Skeletal muscle tissue (tissue), 4 donors: ENCODE results near the gene LRRC57. TPM values are rescaled to one million over a fixed set of nuclear protein-coding genes. Genes with fewer than 3 reads are reported as not detected.
A peak's percentile ranks its signal among the peaks of the same experiment; 100 is the strongest.

ENCODE experiments used
- H3K27ac ChIP-seq: one replicate; pipeline ENCODE4 v1.7.0; 2013; ENCODE audit warnings: mild to moderate bottlenecking, low read depth, low read length, inconsistent platforms
- H3K27me3 ChIP-seq, 3 donors: one replicate each; pipeline ENCODE4 v1.7.0; 2013; ENCODE audit warnings: low read length in 3 of 3; ENCODE audit not compliant: control insufficient read depth in 3 of 3, insufficient read depth in 3 of 3
- H3K36me3 ChIP-seq, 3 donors: one replicate each; pipeline ENCODE4 v1.7.0; 2013; ENCODE audit warnings: low read length in 3 of 3; ENCODE audit not compliant: control insufficient read depth in 3 of 3, insufficient read depth in 3 of 3
- H3K4me1 ChIP-seq, 3 donors: one replicate each; pipeline ENCODE4 v1.7.0; 2013; ENCODE audit warnings: low read length in 3 of 3, mild to moderate bottlenecking in 3 of 3; ENCODE audit not compliant: control insufficient read depth in 3 of 3, insufficient read depth in 3 of 3
- H3K4me3 ChIP-seq, 3 donors: one replicate each; pipeline ENCODE4 v1.7.0; 2013; ENCODE audit warnings: low read length in 3 of 3
- H3K9ac ChIP-seq, 3 donors: one replicate each; pipeline ENCODE4 v1.7.0; 2013; ENCODE audit warnings: low read length in 3 of 3, mild to moderate bottlenecking in 3 of 3, moderate library complexity in 2 of 3, low read depth in 1 of 3
- H3K9me3 ChIP-seq, 3 donors: one replicate each; pipeline ENCODE4 v1.7.0; 2013; ENCODE audit warnings: low read length in 3 of 3; ENCODE audit not compliant: control insufficient read depth in 3 of 3
- total RNA-seq: library from RNA; depleted of rRNA; stranded (reverse); fragments of >200 nt; gene quantifications from one replicate; pipeline ENCODE4 v1.2.3, GENCODE V29; 2014
- donor health status: Osteomylitis.

Gene LRRC57
- total RNA-seq = 8.9 TPM

- peak within 1 kb of the TSS; percentile 91 to 99 (median 93) for H3K4me3 ChIP-seq
- H3K4me1 ChIP-seq = peaks cover 11 to 25% (median 13%) of the 10 kb centered on the region in 3 donors
- no peaks in the 10 kb centered on the region for H3K9me3 ChIP-seq
- peak within 1 kb of the TSS; percentile 94 to 99 (median 96) for H3K9ac ChIP-seq
- H3K27ac ChIP-seq = peak within 1 kb of the TSS; percentile 91
- peaks cover 17 to 27% (median 19%) of the 10 kb centered on the region in 3 donors for H3K36me3 ChIP-seq
- H3K27me3 ChIP-seq = no peaks in the 10 kb centered on the region
These were observed at the start of gene LRRC57, which contains the start of gene HAUS2 for GRCh38 chr15:42548249-42549031. Gene LRRC57, minus strand, starts transcription at chr15:42548793. Its CDS starts 359 bp downstream, at chr15:42548434. Gene HAUS2, plus strand, starts transcription at chr15:42548838. Its CDS starts 35 bp downstream, at chr15:42548873.

GRCh38 chr15:42595626-42596240 is 47.1 kb upstream of the LRRC57 start:
- Histone ChIP-seq H3K36me3 (peaks cover 0 to 3% (median 0%) of the 10 kb centered on the region in 3 donors), H3K4me3 (no peak overlapping the region), H3K9ac (no peak overlapping the region), H3K9me3 (no peaks in the 10 kb centered on the region), H3K27me3 (no peaks in the 10 kb centered on the region), H3K27ac (no peak overlapping the region), H3K4me1 (peaks cover 0 to 11% (median 4%) of the 10 kb centered on the region in 3 donors)

- peaks cover 0 to 3% (median 0%) of the 10 kb centered on the region in 3 donors for H3K36me3 ChIP-seq
- H3K9me3 ChIP-seq = no peaks in the 10 kb centered on the region
- no peak overlapping the region for H3K4me3 ChIP-seq
- no peaks in the 10 kb centered on the region for H3K27me3 ChIP-seq
- H3K27ac ChIP-seq = peak overlapping the region; percentile 59
- H3K4me1 ChIP-seq = peaks cover 0 to 11% (median 4%) of the 10 kb centered on the region in 3 donors
- no peak overlapping the region for H3K9ac ChIP-seq
These were observed 45.5 kb upstream of the LRRC57 start for GRCh38 chr15:42594095-42594494.

GRCh38 chr15:42593143-42593542 is 44.5 kb upstream of the LRRC57 start:
- Histone ChIP-seq H3K9me3 (no peaks in the 10 kb centered on the region), H3K36me3 (peaks cover 0 to 3% (median 0%) of the 10 kb centered on the region in 3 donors), H3K4me3 (peak overlapping the region in 1 of 3 donors; percentile 49), H3K27ac (peak overlapping the region; percentile 59), H3K4me1 (peaks cover 0 to 11% (median 4%) of the 10 kb centered on the region in 3 donors), H3K9ac (peak overlapping the region in 1 of 3 donors; percentile 26), H3K27me3 (no peaks in the 10 kb centered on the region)

GRCh38 chr15:42592716-42593115 is 44.1 kb upstream of the LRRC57 start:
- Histone ChIP-seq H3K4me1 (peaks cover 0 to 11% (median 4%) of the 10 kb centered on the region in 3 donors), H3K36me3 (peaks cover 0 to 4% (median 0%) of the 10 kb centered on the region in 3 donors), H3K9me3 (no peaks in the 10 kb centered on the region), H3K4me3 (peak overlapping the region in 1 of 3 donors; percentile 49), H3K9ac (peak overlapping the region in 1 of 3 donors; percentile 26), H3K27ac (peak overlapping the region; percentile 59), H3K27me3 (no peaks in the 10 kb centered on the region)

GRCh38 chr15:42591238-42591934 is 42.8 kb upstream of the LRRC57 start:
- Histone ChIP-seq H3K27ac (no peak overlapping the region), H3K27me3 (no peaks in the 10 kb centered on the region), H3K9me3 (no peaks in the 10 kb centered on the region), H3K9ac (no peak overlapping the region), H3K4me3 (no peak overlapping the region), H3K36me3 (peaks cover 0 to 5% (median 0%) of the 10 kb centered on the region in 3 donors), H3K4me1 (peaks cover 0 to 11% (median 4%) of the 10 kb centered on the region in 3 donors)

- Histone ChIP-seq H3K27ac (no peak overlapping the region), H3K9me3 (no peaks in the 10 kb centered on the region), H3K9ac (no peak overlapping the region), H3K27me3 (no peaks in the 10 kb centered on the region), H3K4me3 (no peak overlapping the region), H3K36me3 (peaks cover 0 to 9% (median 0%) of the 10 kb centered on the region in 3 donors), H3K4me1 (peaks cover 0 to 11% (median 0%) of the 10 kb centered on the region in 3 donors)
These were observed 42.1 kb upstream of the LRRC57 start for GRCh38 chr15:42590619-42591237.

GRCh38 chr15:42584031-42584765 is 35.6 kb upstream of the LRRC57 start:
- Histone ChIP-seq H3K4me1 (peaks cover 23 to 26% (median 26%) of the 10 kb centered on the region in 3 donors), H3K36me3 (peaks cover 0 to 7% (median 0%) of the 10 kb centered on the region in 3 donors), H3K4me3 (no peak overlapping the region), H3K27me3 (no peaks in the 10 kb centered on the region), H3K27ac (no peak overlapping the region), H3K9me3 (no peaks in the 10 kb centered on the region), H3K9ac (peak overlapping the region in 1 of 3 donors; percentile 38)
